HEK293 (cell line): ENCODE measurements around the gene ALDH9A1.

Experiments
- SP2 ChIP-seq: fragments of 450-650 bp; formaldehyde crosslinking; IDR thresholded peaks from 2 replicates; pipeline ENCODE4 v1.5.1; 2016; ENCODE audit warnings: missing biosample characterization, missing genetic modification characterization
- ZBTB1 ChIP-seq: fragments of 450-650 bp; formaldehyde crosslinking; IDR thresholded peaks from 2 replicates; pipeline ENCODE4 v1.5.1; 2016; ENCODE audit warnings: missing biosample characterization, missing genetic modification characterization
- ZNF140 ChIP-seq: fragments of 450-650 bp; formaldehyde crosslinking; IDR thresholded peaks from 2 replicates; pipeline ENCODE4 v1.5.1; 2016; ENCODE audit warnings: missing biosample characterization, missing genetic modification characterization
- TF ChIP-seq, protein P1 (sequence below): fragments of 450-650 bp; formaldehyde crosslinking; IDR thresholded peaks from 2 replicates; pipeline ENCODE4 v1.5.1; 2016; ENCODE audit warnings: missing biosample characterization, missing genetic modification characterization

DNA sequence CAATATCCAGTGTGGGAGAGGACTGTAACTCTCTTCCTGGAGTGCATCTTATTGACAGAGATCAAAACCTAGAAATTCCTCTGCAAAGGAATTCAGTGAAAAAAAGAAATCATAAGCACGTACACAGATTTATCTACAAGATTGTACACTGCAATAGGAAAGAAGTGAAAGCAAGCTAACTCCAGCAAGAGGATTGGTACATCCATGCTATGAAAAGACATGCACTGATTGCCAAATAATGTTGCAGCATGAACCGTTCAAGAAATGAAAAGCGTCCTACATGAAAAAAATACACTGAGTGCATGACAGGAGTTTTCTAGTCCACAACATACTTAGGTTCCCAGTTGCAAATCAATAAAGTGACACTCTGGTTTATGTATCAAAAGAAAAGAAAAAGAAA, 69.2 kb downstream of the ALDH9A1 start:
- TF ChIP-seq ZBTB1 (tag by site-specific recombination): no peak
- TF ChIP-seq, protein P1, sequence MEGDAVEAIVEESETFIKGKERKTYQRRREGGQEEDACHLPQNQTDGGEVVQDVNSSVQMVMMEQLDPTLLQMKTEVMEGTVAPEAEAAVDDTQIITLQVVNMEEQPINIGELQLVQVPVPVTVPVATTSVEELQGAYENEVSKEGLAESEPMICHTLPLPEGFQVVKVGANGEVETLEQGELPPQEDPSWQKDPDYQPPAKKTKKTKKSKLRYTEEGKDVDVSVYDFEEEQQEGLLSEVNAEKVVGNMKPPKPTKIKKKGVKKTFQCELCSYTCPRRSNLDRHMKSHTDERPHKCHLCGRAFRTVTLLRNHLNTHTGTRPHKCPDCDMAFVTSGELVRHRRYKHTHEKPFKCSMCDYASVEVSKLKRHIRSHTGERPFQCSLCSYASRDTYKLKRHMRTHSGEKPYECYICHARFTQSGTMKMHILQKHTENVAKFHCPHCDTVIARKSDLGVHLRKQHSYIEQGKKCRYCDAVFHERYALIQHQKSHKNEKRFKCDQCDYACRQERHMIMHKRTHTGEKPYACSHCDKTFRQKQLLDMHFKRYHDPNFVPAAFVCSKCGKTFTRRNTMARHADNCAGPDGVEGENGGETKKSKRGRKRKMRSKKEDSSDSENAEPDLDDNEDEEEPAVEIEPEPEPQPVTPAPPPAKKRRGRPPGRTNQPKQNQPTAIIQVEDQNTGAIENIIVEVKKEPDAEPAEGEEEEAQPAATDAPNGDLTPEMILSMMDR (tag by site-specific recombination): no peak
- TF ChIP-seq ZNF140: no peak
- no peak for TF ChIP-seq SP2 (tag by site-specific recombination)
